Measurements from ENCODE around the gene CIITA. TPM values are rescaled to one million over a fixed set of nuclear protein-coding genes. Genes with fewer than 3 reads are reported as not detected.

The CIITA gene
- total and polyA plus RNA-seq, 10 of the 15 experiments (the other 5 are each of a cell fraction or from before 2014, with no cell fraction given), result 11.5 to 145 (median 49.7) TPM

DNA sequence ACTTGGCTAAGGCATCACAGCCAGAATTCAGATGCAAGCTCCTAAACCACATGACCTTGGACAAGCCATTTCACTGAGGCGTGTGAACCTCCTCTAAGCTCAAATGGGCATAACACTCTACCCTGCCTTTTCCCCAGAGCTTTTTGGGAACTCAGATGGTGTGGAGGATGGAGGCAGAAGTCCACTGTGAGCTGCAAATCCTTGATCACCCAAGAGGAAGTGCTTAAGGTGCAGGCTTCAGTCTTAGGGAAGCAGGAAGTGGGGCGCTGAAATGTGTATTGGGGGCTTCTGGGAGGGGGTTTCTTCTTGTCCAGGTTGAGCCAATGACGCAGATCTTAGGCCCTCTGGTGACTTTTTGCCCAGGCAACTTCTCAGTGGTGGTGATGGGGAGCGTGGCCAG lies 12.9 kb downstream of the CIITA start:
- SMC1A ChIA-PET (ENCODE audit: uncharacterized antibody, unreplicated experiment), result interaction anchor here (0.7 to 7.9 kb wide), 19 partner anchors 7 to 575 kb away, joined by 3 to 133 read pairs (median 4); partner anchors contain the start of gene CIITA

More for the DNA sequence above, 12.9 kb downstream of the CIITA start:
- POLR2A ChIA-PET, result interaction anchor here (0.7 to 6.9 kb wide), 14 partner anchors 9 to 150 kb away, joined by 3 to 133 read pairs (median 8); partner anchors contain the start of genes CIITA, DEXI and NUBP1
- peak overlapping the region; percentile 41; the same call in 1 of the 2 replicates for H3K27ac ChIP-seq (ENCODE audit: control insufficient read depth, insufficient read depth)
- BruUV-seq (replicated peaks), result no TSS peak
- peaks cover 9 to 26% of the 10 kb centered on the region in 2 experiments for H3K36me3 ChIP-seq (ENCODE audit: control insufficient read depth in 2 of 2, insufficient read depth in 2 of 2, low read length in 1 of 2)
- FAIRE-seq (no peak), DNase-seq (ENCODE audit: low read depth, low spot score) (no peak), ATAC-seq (no peak)
- peaks cover 88% of the 10 kb centered on the region for H3K4me1 ChIP-seq (ENCODE audit: control insufficient read depth, insufficient read depth, low read length)
- in situ Hi-C loops (cut with MboI) (loop anchor here (25.0 kb wide), 2 partner anchors 578 to 1753 kb away; no protein-coding TSS in a partner anchor), intact Hi-C loops (cut with micrococcal nuclease; ENCODE audit: unreplicated experiment) (loop anchor here (2.0 to 10.0 kb wide), 3 partner anchors 13 to 585 kb away; partner anchors contain the start of gene CIITA)
- no peak overlapping the region for H3K9ac ChIP-seq (ENCODE audit: control insufficient read depth, insufficient read depth, low read length)
- RAD21 ChIA-PET (ENCODE audit: unreplicated experiment), result interaction anchor here (0.7 to 7.8 kb wide), 17 partner anchors 10 to 151 kb away, joined by 3 to 142 read pairs (median 3); partner anchors contain the start of genes CIITA and DEXI
- H3K9me3 ChIP-seq (replicated peaks; ENCODE audit: control insufficient read depth, insufficient read depth, low read length), result no peaks in the 10 kb centered on the region; the same call in 2 of the 3 replicates
- no peak overlapping the region for H3K4me3 ChIP-seq
- WGBS (ENCODE audit: insufficient coverage, insufficient replicate concordance, low lambda C conversion rate, missing lambda C conversion rate), result 61% methylated on average over 4 of the region's 4 CpGs
- peaks cover 10% of the 10 kb centered on the region for H4K20me1 ChIP-seq (ENCODE audit: control insufficient read depth, insufficient read depth)
- H2AFZ ChIP-seq (ENCODE audit: control insufficient read depth, low read depth, low read length), result no peak overlapping the region
- no peaks in the 10 kb centered on the region for H3K27me3 ChIP-seq (replicated peaks in 1 of 2; ENCODE audit: control insufficient read depth in 2 of 2, insufficient read depth in 2 of 2, low read length in 1 of 2)
- TF ChIP-seq NRF1 (conservative IDR thresholded peaks at IDR 0.05; ENCODE audit: low read depth, low read length) (no peak), HDAC6 (IDR thresholded peaks at IDR 0.05; ENCODE audit: unreplicated experiment) (no peak), TCF3 (IDR thresholded peaks at IDR 0.05; ENCODE audit: borderline replicate concordance, insufficient read depth, low read depth, low read length) (no peak), BHLHE40 (IDR thresholded peaks at IDR 0.05; ENCODE audit: borderline replicate concordance in 1 of 2, low read depth in 2 of 2, low read length in 1 of 2) (no peak), IKZF2 (IDR thresholded peaks at IDR 0.05) (0 out of 4 replicates have a peak, but pooled peaks of 1 of the 2 experiments have one; percentile 10), EED (IDR thresholded peaks at IDR 0.05; ENCODE audit: low read depth) (0 out of 2 replicates have a peak, but pooled peaks have one; percentile 23), SPI1 (IDR thresholded peaks at IDR 0.05; ENCODE audit: borderline replicate concordance, insufficient read depth, low read depth, low read length) (peak; percentile 65; the same call in 1 of the 2 replicates)
- TF ChIP-seq, protein P1, sequence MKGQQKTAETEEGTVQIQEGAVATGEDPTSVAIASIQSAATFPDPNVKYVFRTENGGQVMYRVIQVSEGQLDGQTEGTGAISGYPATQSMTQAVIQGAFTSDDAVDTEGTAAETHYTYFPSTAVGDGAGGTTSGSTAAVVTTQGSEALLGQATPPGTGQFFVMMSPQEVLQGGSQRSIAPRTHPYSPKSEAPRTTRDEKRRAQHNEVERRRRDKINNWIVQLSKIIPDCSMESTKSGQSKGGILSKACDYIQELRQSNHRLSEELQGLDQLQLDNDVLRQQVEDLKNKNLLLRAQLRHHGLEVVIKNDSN (IDR thresholded peaks at IDR 0.05; ENCODE audit: borderline replicate concordance, extremely low read length, insufficient read depth, low read depth, low read length), result no peak
- CTCF ChIA-PET, result interaction anchor here (1.0 to 7.9 kb wide), 10 partner anchors 12 to 380 kb away, joined by 3 to 73 read pairs (median 7); partner anchors contain the start of gene CIITA
- H3K4me2 ChIP-seq (ENCODE audit: control insufficient read depth, insufficient read depth), result peak overlapping the region; percentile 71
- H3K79me2 ChIP-seq (ENCODE audit: control insufficient read depth, insufficient read depth, low read length), result peaks cover 69% of the 10 kb centered on the region
